ENCODE results near the gene ERVK3-1. TPM values are rescaled to one million over a fixed set of nuclear protein-coding genes. Genes with fewer than 3 reads are reported as not detected.
A peak's percentile ranks its signal among the peaks of the same experiment; 100 is the strongest.
"Not testable (repeated sequence)": the region's sequence is repeated elsewhere in the genome, so short reads cannot be mapped to it uniquely, and the experiment has no call there.

Gene ERVK3-1
- total and polyA plus RNA-seq, 2 experiments from 2014 or later, result 57.9 to 71.7 TPM

DNA sequence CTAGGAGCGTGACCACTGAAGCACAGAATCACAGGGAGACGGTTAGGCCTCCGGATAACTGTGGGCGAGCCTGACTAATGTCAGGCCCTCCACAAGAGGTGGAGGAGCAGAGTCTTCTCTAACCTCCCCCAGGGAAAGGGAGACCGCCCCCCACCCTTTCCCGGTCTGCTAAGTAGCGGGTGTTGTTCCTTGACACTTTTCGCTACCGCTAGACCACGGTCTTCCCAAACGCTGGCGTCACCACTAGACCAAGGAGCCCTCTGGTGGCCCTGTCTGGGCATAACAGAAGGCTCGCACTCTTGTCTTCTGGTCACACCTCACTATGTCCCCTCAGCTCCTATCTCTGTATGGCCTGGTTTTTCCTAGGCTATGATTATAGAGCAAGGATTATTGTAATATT lies 5.5 kb downstream of the ERVK3-1 start:
- H3K27me3 ChIP-seq; H3K27ac ChIP-seq; H3K4me3 ChIP-seq; H2AFZ ChIP-seq; H3K4me2 ChIP-seq; H3K4me1 ChIP-seq (ENCODE audit: insufficient read depth); H3K36me3 ChIP-seq (replicated peaks; ENCODE audit: insufficient read depth, low read depth); H3K9me2 ChIP-seq (replicated peaks; ENCODE audit: insufficient read depth); H3K9me3 ChIP-seq (ENCODE audit: low read depth); DNase-seq (ENCODE audit: low spot score); H4K20me1 ChIP-seq (ENCODE audit: insufficient read depth, poor library complexity, severe bottlenecking): not testable (repeated sequence)
- peaks cover 32% of the 10 kb centered on the region for H3K79me2 ChIP-seq
- peak; percentile 32 for TF ChIP-seq CTCF (IDR thresholded peaks at IDR 0.05; ENCODE audit: poor library complexity)
- 59% methylated on average over 13 of the region's 13 CpGs for WGBS (ENCODE audit: low lambda C conversion rate, missing lambda C conversion rate)

- no peak overlapping the region for H3K4me3 ChIP-seq
- no peaks in the 10 kb centered on the region for H4K20me1 ChIP-seq (ENCODE audit: insufficient read depth, poor library complexity, severe bottlenecking)
- H2AFZ ChIP-seq, result no peak overlapping the region
- WGBS (ENCODE audit: low lambda C conversion rate, missing lambda C conversion rate), result 91% methylated on average over 7 of the region's 7 CpGs
- DNase-seq (ENCODE audit: low spot score), result no peak
- peaks cover 4% of the 10 kb centered on the region for H3K4me1 ChIP-seq (ENCODE audit: insufficient read depth)
- peaks cover 25% of the 10 kb centered on the region for H3K79me2 ChIP-seq
- no peaks in the 10 kb centered on the region for H3K27me3 ChIP-seq
- H3K9me3 ChIP-seq (ENCODE audit: low read depth), result no peaks in the 10 kb centered on the region
- H3K4me2 ChIP-seq, result no peak overlapping the region
- H3K9me2 ChIP-seq (replicated peaks; ENCODE audit: insufficient read depth), result no peaks in the 10 kb centered on the region
- no peak overlapping the region for H3K27ac ChIP-seq
- TF ChIP-seq CTCF (IDR thresholded peaks at IDR 0.05; ENCODE audit: poor library complexity) (no peak), EZH2phosphoT487 (IDR thresholded peaks at IDR 0.05; ENCODE audit: low read depth, severe bottlenecking, unreplicated experiment) (no peak), EZH2 (IDR thresholded peaks at IDR 0.05; ENCODE audit: borderline replicate concordance) (no peak)
- H3K36me3 ChIP-seq (replicated peaks; ENCODE audit: insufficient read depth, low read depth), result no peaks in the 10 kb centered on the region
Measured at GRCh38 chr19:58311345-58311865, 6.2 kb downstream of the ERVK3-1 start.

- Histone ChIP-seq H3K9me2 (replicated peaks; ENCODE audit: insufficient read depth) (no peaks in the 10 kb centered on the region), H3K4me2 (no peak overlapping the region), H3K36me3 (replicated peaks; ENCODE audit: insufficient read depth, low read depth) (no peaks in the 10 kb centered on the region), H3K4me1 (ENCODE audit: insufficient read depth) (no peaks in the 10 kb centered on the region), H2AFZ (no peak overlapping the region), H3K27ac (no peak overlapping the region), H3K9me3 (ENCODE audit: low read depth) (no peaks in the 10 kb centered on the region), H3K4me3 (no peak overlapping the region), H3K79me2 (no peaks in the 10 kb centered on the region), H4K20me1 (ENCODE audit: insufficient read depth, poor library complexity, severe bottlenecking) (no peaks in the 10 kb centered on the region), H3K27me3 (no peaks in the 10 kb centered on the region)
- peak; percentile 1 for DNase-seq (ENCODE audit: low spot score)
- no peak for TF ChIP-seq CTCF (IDR thresholded peaks at IDR 0.05; ENCODE audit: poor library complexity)
- TF ChIP-seq EZH2 (IDR thresholded peaks at IDR 0.05; ENCODE audit: borderline replicate concordance), result no peak
- no peak for TF ChIP-seq EZH2phosphoT487 (IDR thresholded peaks at IDR 0.05; ENCODE audit: low read depth, severe bottlenecking, unreplicated experiment)
- WGBS (ENCODE audit: low lambda C conversion rate, missing lambda C conversion rate), result 97% methylated on average over 2 of the region's 2 CpGs
Measured at GRCh38 chr19:58315580-58315979, 10.4 kb downstream of the ERVK3-1 start.
